OCI-LY1 (cell line): Measurements from ENCODE around the gene PTPRG.
A peak's percentile ranks its signal among the peaks of the same experiment; 100 is the strongest.

Experiments
- H2AFZ ChIP-seq: fragments of 200-600 bp; sonication (generic), shearing (Covaris generic); 2 replicates; pipeline ENCODE4 v1.6.0; 2014; ENCODE audit warnings: antibody characterized with exemption, mild to moderate bottlenecking, low read length
- H3F3A ChIP-seq: fragments of 200-600 bp; sonication (generic), shearing (Covaris generic); 2 replicates; pipeline ENCODE4 v1.6.0; 2014; ENCODE audit warnings: mild to moderate bottlenecking, antibody characterized with exemption, low read length, moderate library complexity; ENCODE audit not compliant: insufficient read depth
- H3K27ac ChIP-seq: fragments of 200-600 bp; sonication (generic); 2 replicates; pipeline ENCODE4 v1.5.1; 2014; ENCODE audit warnings: low read length, mixed run types, mild to moderate bottlenecking, low read depth; ENCODE audit not compliant: poor library complexity, severe bottlenecking
- H3K27me3 ChIP-seq: fragments of 200-600 bp; sonication (generic); 2 replicates; pipeline ENCODE4 v1.6.0; 2014; ENCODE audit warnings: antibody characterized with exemption, mild to moderate bottlenecking, low read length, moderate library complexity; ENCODE audit not compliant: insufficient read depth
- H3K36me3 ChIP-seq: fragments of 200-600 bp; sonication (generic); 2 replicates; pipeline ENCODE4 v1.6.1; 2014; ENCODE audit warnings: mild to moderate bottlenecking, antibody characterized with exemption, low read length, moderate library complexity, mixed read lengths; ENCODE audit not compliant: insufficient read depth
- H3K4me1 ChIP-seq: fragments of 200-600 bp; sonication (generic); 2 replicates; pipeline ENCODE4 v1.5.1; 2014; ENCODE audit warnings: mild to moderate bottlenecking, low read length, moderate library complexity; ENCODE audit not compliant: insufficient read depth, severe bottlenecking
- H3K4me2 ChIP-seq: fragments of 200-600 bp; sonication (generic), shearing (Covaris generic); 2 replicates; pipeline ENCODE4 v1.6.1; 2014; ENCODE audit warnings: low read length
- H3K4me3 ChIP-seq: fragments of 200-600 bp; sonication (generic); 2 replicates; pipeline ENCODE4 v1.5.1; 2014; ENCODE audit warnings: low read length, low read depth, mild to moderate bottlenecking, mixed read lengths; ENCODE audit not compliant: poor library complexity, severe bottlenecking
- H3K79me2 ChIP-seq: fragments of 200-600 bp; shearing (Covaris generic); 2 replicates; pipeline ENCODE4 v1.6.1; 2016; ENCODE audit warnings: mixed run types, low read length, mixed read lengths; ENCODE audit not compliant: insufficient read depth
- H3K9ac ChIP-seq: fragments of 200-600 bp; sonication (generic), shearing (Covaris generic); 2 replicates; pipeline ENCODE4 v1.6.1; 2014; ENCODE audit warnings: mild to moderate bottlenecking, low read length, mixed read lengths
- H3K9me2 ChIP-seq: fragments of 200-600 bp; sonication (generic), shearing (Covaris generic); 2 replicates; pipeline ENCODE4 v1.6.1; 2014; ENCODE audit warnings: low read depth, mild to moderate bottlenecking, low read length, mixed read lengths
- H3K9me3 ChIP-seq: fragments of 200-600 bp; shearing (Covaris generic); 2 replicates; pipeline ENCODE4 v1.6.1; 2014; ENCODE audit warnings: low read length, mixed read lengths
- H4K20me1 ChIP-seq: fragments of 200-600 bp; sonication (generic), shearing (Covaris generic); 2 replicates; pipeline ENCODE4 v1.6.0; 2016; ENCODE audit warnings: mild to moderate bottlenecking, low read length; ENCODE audit not compliant: insufficient read depth
- CTCF ChIP-seq: fragments of 200-600 bp; sonication (generic), shearing (Covaris generic); IDR thresholded peaks from 2 replicates; pipeline ENCODE4 v1.5.1; 2017; ENCODE audit warnings: mild to moderate bottlenecking, antibody characterized with exemption, low read length, moderate library complexity, mixed read lengths
- EZH2 ChIP-seq: fragments of 200-600 bp; sonication (generic), shearing (Covaris generic); IDR thresholded peaks from 2 replicates; pipeline ENCODE4 v1.8.0; 2017; ENCODE audit warnings: borderline replicate concordance, mixed run types, mild to moderate bottlenecking, antibody characterized with exemption, low read length, moderate library complexity, mixed read lengths

PTPRG gene

GRCh38 chr3:62332017-62332416, 770.6 kb downstream of the PTPRG start:
- no peak overlapping the region for H3K9ac ChIP-seq
- TF ChIP-seq EZH2 (no peak), CTCF (no peak)
- no peak overlapping the region for H3K27ac ChIP-seq
- H3K9me3 ChIP-seq, result no peaks in the 10 kb centered on the region
- H3K9me2 ChIP-seq, result no peaks in the 10 kb centered on the region
- H3K27me3 ChIP-seq, result no peaks in the 10 kb centered on the region
- no peak overlapping the region for H2AFZ ChIP-seq
- H3F3A ChIP-seq, result no peaks in the 10 kb centered on the region
- no peaks in the 10 kb centered on the region for H3K36me3 ChIP-seq
- H3K79me2 ChIP-seq, result no peaks in the 10 kb centered on the region
- H3K4me2 ChIP-seq, result no peak overlapping the region
- H4K20me1 ChIP-seq, result no peaks in the 10 kb centered on the region
- no peaks in the 10 kb centered on the region for H3K4me1 ChIP-seq
- no peak overlapping the region for H3K4me3 ChIP-seq

- Histone ChIP-seq H3K4me3 (no peak overlapping the region), H3K9ac (no peak overlapping the region), H3K36me3 (no peaks in the 10 kb centered on the region), H3K27ac (no peak overlapping the region), H3K9me3 (no peaks in the 10 kb centered on the region), H3F3A (no peaks in the 10 kb centered on the region), H3K27me3 (no peaks in the 10 kb centered on the region), H3K4me2 (no peak overlapping the region), H3K4me1 (no peaks in the 10 kb centered on the region), H3K9me2 (no peaks in the 10 kb centered on the region), H2AFZ (no peak overlapping the region), H4K20me1 (no peaks in the 10 kb centered on the region), H3K79me2 (no peaks in the 10 kb centered on the region)
- TF ChIP-seq CTCF, result peak; percentile 65
- no peak for TF ChIP-seq EZH2
Measured at GRCh38 chr3:62332835-62333244, 771.5 kb downstream of the PTPRG start.

GRCh38 chr3:62335196-62335595, 773.8 kb downstream of the PTPRG start:
- H3F3A ChIP-seq, result no peaks in the 10 kb centered on the region
- H3K27ac ChIP-seq, result no peak overlapping the region
- no peak overlapping the region for H3K4me3 ChIP-seq
- H3K27me3 ChIP-seq, result no peaks in the 10 kb centered on the region
- no peaks in the 10 kb centered on the region for H3K9me3 ChIP-seq
- no peak overlapping the region for H3K4me2 ChIP-seq
- no peak for TF ChIP-seq EZH2
- TF ChIP-seq CTCF, result no peak
- no peak overlapping the region for H3K9ac ChIP-seq
- H3K4me1 ChIP-seq, result no peaks in the 10 kb centered on the region
- H3K9me2 ChIP-seq, result no peaks in the 10 kb centered on the region
- no peaks in the 10 kb centered on the region for H3K36me3 ChIP-seq
- no peaks in the 10 kb centered on the region for H4K20me1 ChIP-seq
- no peak overlapping the region for H2AFZ ChIP-seq
- no peaks in the 10 kb centered on the region for H3K79me2 ChIP-seq
